Measurements from ENCODE around the gene C15orf61. TPM values are rescaled to one million over a fixed set of nuclear protein-coding genes. Genes with fewer than 3 reads are reported as not detected.
A peak's percentile ranks its signal among the peaks of the same experiment; 100 is the strongest.

Gene C15orf61
- total and polyA plus RNA-seq, 2 of the 13 experiments (the other 11 are each of a cell fraction or from before 2014, with no cell fraction given) = 2.1 to 6.6 TPM

GRCh38 chr15:67521029-67521782, at the start of gene C15orf61 (continued):
- TF ChIP-seq ZNF407 (CRISPR knock-in tag; IDR thresholded peaks at IDR 0.05; ENCODE audit: not compliant biosample characterization) = peak; percentile 68
- TF ChIP-seq MYNN (CRISPR knock-in tag; IDR thresholded peaks at IDR 0.05; ENCODE audit: low read depth) = peak; percentile 82; the same call in 1 of the 2 replicates
- TF ChIP-seq HNF1A (IDR thresholded peaks at IDR 0.05; ENCODE audit: low read depth) = no peak
- no peak; the same call in 1 of the 2 replicates for TF ChIP-seq HNF1A (CRISPR knock-in tag; IDR thresholded peaks at IDR 0.05; ENCODE audit: borderline replicate concordance)
- peak; percentile 92 for TF ChIP-seq SMAD1 (CRISPR knock-in tag; IDR thresholded peaks at IDR 0.05; ENCODE audit: borderline replicate concordance, low read depth)
- peak; percentile 85; the same call in 1 of the 2 replicates for TF ChIP-seq ZSCAN21 (CRISPR knock-in tag; IDR thresholded peaks at IDR 0.05; ENCODE audit: borderline replicate concordance)
- 0 out of 2 replicates have a peak, but pooled peaks have one; percentile 32 for TF ChIP-seq NFYC (CRISPR knock-in tag; IDR thresholded peaks at IDR 0.05)
- no peak for TF ChIP-seq KAT2B (IDR thresholded peaks at IDR 0.05; ENCODE audit: borderline replicate concordance, low read depth, low read length)
- peak; percentile 72 for TF ChIP-seq REPIN1 (CRISPR knock-in tag; IDR thresholded peaks at IDR 0.05; ENCODE audit: borderline replicate concordance, low read depth)
- TF ChIP-seq ZNF512 (CRISPR knock-in tag; IDR thresholded peaks at IDR 0.05) = 0 out of 2 replicates have a peak, but pooled peaks have one; percentile 66
- TF ChIP-seq SMARCC2 (IDR thresholded peaks at IDR 0.05) = no peak
- TF ChIP-seq ZNF234 (CRISPR knock-in tag; conservative IDR thresholded peaks at IDR 0.05) = peak; percentile 72; the same call in 1 of the 2 replicates
- peak; percentile 99 for TF ChIP-seq YEATS4 (CRISPR knock-in tag; IDR thresholded peaks at IDR 0.05; ENCODE audit: borderline replicate concordance)
- peak; percentile 79 for TF ChIP-seq ETV6 (CRISPR knock-in tag; conservative IDR thresholded peaks at IDR 0.05)
